GM12872 (cell line): ENCODE results near the gene PSTPIP2.

Source experiments
- CTCF ChIP-seq: IDR thresholded peaks from 3 replicates; pipeline ENCODE4 v1.5.1; 2011; ENCODE audit warnings: low read depth, mild to moderate bottlenecking, low read length, moderate library complexity; ENCODE audit not compliant: insufficient read depth

PSTPIP2 gene

GRCh38 chr18:46067438-46068007 lies 4.5 kb downstream of the PSTPIP2 start:
- TF ChIP-seq CTCF: no peak

GRCh38 chr18:46062781-46063180 lies 9.3 kb downstream of the PSTPIP2 start:
- no peak for TF ChIP-seq CTCF

GRCh38 chr18:46061796-46062195 lies 10.3 kb downstream of the PSTPIP2 start:
- TF ChIP-seq CTCF: no peak

GRCh38 chr18:46061387-46061786 lies 10.7 kb downstream of the PSTPIP2 start:
- no peak for TF ChIP-seq CTCF

GRCh38 chr18:46060359-46060841 lies 11.7 kb downstream of the PSTPIP2 start:
- no peak for TF ChIP-seq CTCF

GRCh38 chr18:46055838-46056230 lies 16.2 kb downstream of the PSTPIP2 start:
- no peak for TF ChIP-seq CTCF

- no peak for TF ChIP-seq CTCF
Observed at GRCh38 chr18:46054956-46055837, 16.9 kb downstream of the PSTPIP2 start.
